HG02943 (cell line): ENCODE data around the gene ZFYVE21.

Experiments used
- ATAC-seq: cut with Tn5 transposase; IDR thresholded peaks from one replicate; pipeline ENCODE4 v1.9.1; 2021; ENCODE audit warnings: mild to moderate bottlenecking, low read depth, moderate library complexity; ENCODE audit not compliant: unreplicated experiment

The ZFYVE21 gene

GRCh38 chr14:103735439-103735814 is 19.8 kb downstream of the ZFYVE21 start:
- no peak for ATAC-seq

DNA sequence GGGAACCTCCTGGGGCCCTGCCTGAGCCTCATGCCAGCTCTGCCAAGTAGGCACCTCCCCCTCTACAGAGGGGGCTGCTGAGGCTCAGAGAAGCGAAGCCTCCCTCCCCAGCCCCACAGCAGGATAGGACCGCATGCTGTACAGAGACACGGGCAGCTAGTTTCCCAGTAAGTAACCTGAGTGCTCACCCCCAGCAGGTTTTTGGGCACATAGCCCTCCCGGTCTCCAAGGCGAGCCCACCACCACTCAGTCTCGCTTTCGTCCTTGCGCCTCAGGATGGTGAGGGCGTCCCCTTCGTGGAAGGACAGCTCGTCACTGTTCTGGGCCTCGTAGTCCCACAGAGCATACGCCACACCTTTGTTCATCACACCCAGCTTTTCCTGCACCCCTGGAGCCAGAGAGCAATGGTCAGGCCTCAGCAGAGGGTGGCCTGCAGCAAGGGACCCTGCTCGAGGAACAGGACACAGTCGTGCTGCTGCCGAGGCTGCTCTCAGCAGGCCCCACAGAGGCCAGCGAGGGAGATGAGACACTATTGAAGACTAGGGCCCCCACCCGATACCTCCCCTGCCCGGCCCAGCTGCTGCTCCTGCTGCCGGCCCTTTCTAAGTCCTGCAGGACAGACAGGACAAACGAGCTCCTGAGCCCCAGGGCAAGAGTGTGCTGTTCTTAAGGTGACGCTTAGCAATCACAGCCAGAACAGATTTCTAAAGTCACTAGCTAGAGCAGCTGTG is 20.4 kb downstream of the ZFYVE21 start:
- ATAC-seq = no peak

GRCh38 chr14:103736546-103737431 is 21.2 kb downstream of the ZFYVE21 start:
- no peak for ATAC-seq

DNA sequence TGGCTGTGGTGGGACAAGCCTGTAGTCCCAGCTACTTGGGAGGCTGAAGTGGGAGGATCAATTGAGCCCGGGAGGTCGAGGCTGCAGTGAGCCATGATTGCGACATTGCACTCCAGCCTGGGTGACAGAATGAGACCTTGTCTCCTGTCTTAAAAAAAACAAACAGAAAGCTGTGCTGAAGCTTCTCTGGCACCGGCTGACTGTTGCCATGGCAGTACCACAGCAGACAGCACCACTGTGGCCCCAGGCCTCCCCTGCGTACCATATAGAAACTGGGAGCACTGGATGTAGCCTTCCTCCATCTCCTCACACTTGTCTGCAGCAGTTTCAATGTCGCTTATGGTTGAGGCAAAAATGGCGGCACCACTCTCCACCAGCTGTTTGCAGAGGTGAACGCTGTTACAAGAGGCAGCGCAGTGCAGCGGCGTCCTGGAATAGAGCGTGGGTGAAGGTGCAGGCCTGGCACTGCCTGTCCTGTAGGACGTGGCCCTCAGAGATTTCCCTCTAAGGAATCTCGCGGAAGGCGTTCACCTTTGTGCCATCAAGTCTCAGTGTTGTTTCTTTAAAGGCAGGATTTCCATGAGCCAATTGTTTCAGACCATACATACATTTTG is 21.9 kb downstream of the ZFYVE21 start:
- ATAC-seq = no peak

DNA sequence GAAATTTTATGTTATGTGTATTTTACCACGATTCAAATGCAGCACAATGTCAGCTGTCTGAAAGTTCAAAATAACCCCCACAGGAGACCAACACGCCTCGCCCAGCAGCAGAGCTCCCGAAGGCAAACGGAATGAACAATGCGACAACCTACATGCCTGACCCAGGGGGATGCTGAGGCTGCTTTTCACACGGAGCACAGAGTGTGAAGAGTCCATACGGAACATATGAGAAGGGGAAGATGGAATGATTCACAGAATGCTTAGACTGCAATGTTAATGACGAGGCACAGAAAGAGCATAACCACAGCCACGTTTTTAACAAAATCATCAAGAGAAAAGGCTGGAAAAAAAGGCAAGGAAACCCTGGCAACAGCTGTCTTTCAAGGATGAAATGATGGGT is 22.6 kb downstream of the ZFYVE21 start:
- no peak for ATAC-seq

DNA sequence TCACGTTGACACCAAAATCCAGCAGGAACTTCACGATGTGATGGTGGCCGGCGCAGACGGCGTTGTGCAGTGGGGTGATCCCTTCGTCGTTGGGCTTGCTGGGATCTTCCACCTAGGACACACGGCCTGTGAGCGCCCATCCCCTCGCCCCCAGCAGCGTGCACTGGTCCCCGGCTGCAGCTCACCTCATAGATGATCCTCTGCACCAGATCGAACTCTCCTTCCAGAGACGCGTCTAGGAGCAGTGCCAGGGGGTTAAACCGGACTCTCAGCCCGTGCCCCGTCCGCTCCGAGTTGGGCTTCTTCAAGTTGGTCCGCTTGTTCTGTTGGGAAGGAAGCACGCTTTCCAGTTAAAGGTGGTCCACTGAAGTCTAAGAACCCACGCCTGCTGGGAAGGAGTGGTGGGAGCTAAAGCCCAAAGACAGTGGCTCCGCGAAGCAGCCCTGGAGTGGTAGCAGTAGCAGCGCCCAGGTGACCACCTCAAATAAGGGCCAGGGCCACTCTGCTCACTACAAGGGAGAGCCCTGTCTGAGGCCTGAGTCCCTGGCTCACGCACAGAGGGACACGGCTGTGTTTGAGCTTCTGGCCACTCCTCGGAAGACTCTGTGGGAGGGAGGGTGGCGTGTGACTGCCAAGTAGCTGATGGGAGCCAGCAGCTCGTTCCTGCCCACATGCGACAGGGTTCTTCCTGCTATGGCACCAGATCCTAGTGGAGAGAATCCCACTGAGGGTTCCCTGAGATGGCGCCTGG is 23.3 kb downstream of the ZFYVE21 start:
- no peak for ATAC-seq

- ATAC-seq = no peak
Observed at GRCh38 chr14:103739466-103739792, 23.8 kb downstream of the ZFYVE21 start.

GRCh38 chr14:103739793-103740501 is 24.3 kb downstream of the ZFYVE21 start:
- no peak for ATAC-seq

DNA sequence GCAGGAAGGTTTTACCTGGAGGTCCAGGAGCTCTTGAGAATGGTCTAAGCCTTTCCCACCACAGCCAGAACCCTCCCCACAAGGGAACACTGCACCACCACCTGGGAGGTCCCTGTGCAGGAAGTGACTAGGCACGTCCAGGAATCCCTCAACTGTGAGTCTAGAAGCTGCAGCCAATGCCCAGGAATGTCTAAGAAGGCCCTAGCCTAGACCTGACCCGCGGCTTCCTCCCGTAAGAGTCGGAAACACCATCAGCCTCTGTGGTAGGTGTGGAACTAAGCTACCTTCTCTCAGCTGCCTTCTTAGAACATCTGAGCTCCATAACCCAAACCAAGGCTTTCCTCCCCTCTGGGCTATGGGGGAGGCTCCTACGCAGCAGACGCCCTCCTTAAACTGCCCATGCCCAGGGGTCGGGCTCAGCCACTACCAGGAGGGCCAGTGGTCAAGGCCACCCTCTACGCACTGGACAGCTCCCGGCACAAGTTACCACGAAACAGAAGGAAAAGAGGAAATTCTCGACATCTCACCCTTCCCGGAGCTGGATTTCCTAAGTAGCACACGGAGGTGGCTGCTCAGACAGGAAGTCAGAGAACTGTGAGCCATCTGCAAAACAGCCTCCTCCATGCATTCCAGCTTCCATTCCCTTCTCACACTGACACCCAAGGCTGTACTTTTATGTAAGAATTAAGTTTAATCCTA is 25.5 kb downstream of the ZFYVE21 start:
- ATAC-seq = no peak

GRCh38 chr14:103741876-103742275 is 26.3 kb downstream of the ZFYVE21 start:
- ATAC-seq = no peak

- ATAC-seq = no peak
Observed at GRCh38 chr14:103742499-103743255, 27.1 kb downstream of the ZFYVE21 start.

GRCh38 chr14:103743691-103744090 is 28.1 kb downstream of the ZFYVE21 start:
- no peak for ATAC-seq

GRCh38 chr14:103744621-103745395 is 29.2 kb downstream of the ZFYVE21 start:
- no peak for ATAC-seq

DNA sequence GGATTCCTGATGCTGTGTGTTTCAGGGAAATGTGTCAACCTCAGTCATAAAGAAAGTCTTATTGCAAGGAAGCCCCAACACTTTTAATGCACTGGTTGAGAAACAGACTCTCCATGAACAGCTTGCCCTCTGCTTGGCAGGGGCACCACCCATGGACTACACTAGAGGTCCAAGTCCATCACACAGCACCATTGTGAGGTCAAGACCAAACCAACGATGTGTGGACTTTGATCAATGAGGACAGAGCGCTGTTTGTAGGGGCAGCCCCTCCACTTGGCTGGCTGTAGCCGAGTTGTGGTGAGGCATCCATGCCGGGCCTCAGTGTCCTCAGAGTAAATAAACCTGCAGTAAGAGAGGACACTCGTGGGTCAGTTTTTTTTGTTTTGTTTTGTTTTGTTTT is 29.8 kb downstream of the ZFYVE21 start:
- no peak for ATAC-seq

DNA sequence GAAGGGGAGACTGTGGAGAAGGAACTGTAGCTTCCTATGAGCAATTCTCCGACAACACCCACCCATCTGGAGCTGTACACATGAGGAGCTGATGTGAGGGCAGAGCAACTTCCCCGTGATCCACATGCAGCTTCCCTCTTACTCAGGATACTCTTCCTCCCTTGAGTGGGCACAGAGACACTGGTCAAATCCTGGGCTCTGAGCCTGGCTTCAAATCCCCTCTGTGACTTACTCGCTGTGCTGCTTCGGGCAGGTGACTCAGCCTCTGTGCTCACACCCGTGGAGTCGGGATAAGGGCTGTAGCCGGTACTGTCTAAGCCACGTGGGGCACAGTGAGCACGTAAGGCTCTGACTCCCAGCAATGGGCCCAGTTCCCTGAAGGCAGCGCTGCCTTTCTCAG is 31.1 kb downstream of the ZFYVE21 start:
- no peak for ATAC-seq

DNA sequence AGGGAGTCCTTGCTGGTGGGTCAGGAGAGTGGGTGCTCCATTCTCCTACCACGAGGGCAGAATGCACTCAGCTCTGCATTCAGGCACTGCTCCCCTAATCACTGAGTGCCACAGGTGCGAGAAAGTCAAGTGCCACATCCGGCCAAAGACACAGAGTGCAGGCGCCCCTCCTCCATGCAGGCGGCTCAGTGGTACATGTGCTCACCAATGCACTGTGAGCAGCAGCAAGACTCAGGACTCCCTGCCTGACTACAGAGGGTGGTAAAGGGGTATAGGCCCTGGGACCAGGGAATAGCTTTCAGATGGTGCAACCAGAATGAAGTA is 32.9 kb downstream of the ZFYVE21 start:
- ATAC-seq = no peak

DNA sequence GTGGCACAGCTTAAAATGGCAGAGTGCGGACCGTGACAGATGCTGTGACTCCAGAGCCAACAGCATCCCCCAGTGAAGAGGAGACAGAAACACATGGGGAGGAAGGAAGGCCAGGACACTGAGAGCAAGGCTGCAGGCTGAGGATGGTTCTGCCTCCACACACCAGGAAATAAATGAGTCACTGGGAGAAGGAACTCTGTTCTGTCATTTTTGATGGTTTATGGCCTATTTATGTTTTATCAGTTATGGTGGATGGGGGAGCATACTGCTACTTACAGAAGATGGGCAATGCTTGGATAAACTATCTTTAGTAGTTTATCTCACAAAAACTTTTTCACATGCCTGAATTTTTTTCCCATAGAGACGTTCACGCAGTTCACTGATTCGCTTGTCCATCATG is 33.8 kb downstream of the ZFYVE21 start:
- no peak for ATAC-seq

DNA sequence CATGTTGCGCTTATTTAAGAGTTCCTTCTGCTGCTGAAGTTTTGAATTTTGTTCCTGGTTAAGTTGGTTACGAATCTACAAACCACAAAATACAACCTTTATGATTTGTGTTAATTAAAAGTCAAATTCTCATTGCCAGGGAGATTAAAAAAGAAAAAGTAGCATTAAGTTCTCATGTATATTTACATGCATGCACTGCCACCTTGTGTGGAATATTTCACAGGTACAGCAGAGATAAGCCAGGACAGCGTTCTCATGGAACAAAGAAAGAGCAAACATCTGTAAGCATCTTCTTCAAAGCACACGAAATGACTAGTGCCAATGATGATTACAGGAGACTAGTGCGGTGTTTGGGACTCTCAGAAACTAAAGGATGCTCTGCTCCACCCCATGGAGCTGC is 34.2 kb downstream of the ZFYVE21 start:
- no peak for ATAC-seq
